Glutamatergic neuron (in vitro differentiated cells): ENCODE measurements around the gene SOX5. TPM values are rescaled to one million over a fixed set of nuclear protein-coding genes. Genes with fewer than 3 reads are reported as not detected.
"Not testable (repeated sequence)": the region's sequence is repeated elsewhere in the genome, so short reads cannot be mapped to it uniquely, and the experiment has no call there.

Experiments
- DNase-seq: peaks from one replicate; pipeline ENCODE4 v3.0.0; 2022
- H3K27ac Mint-ChIP-seq: one replicate; pipeline ENCODE4 v1.8.0; 2020; ENCODE audit warnings: mild to moderate bottlenecking, mixed read lengths, inconsistent platforms; ENCODE audit not compliant: unreplicated experiment
- H3K27me3 Mint-ChIP-seq: one replicate; pipeline ENCODE4 v1.8.0; 2020; ENCODE audit warnings: mild to moderate bottlenecking, moderate library complexity, mixed read lengths, inconsistent platforms; ENCODE audit not compliant: unreplicated experiment
- H3K36me3 Mint-ChIP-seq: one replicate; pipeline ENCODE4 v1.8.0; 2020; ENCODE audit warnings: mild to moderate bottlenecking, mixed read lengths, inconsistent platforms; ENCODE audit not compliant: unreplicated experiment
- H3K4me1 Mint-ChIP-seq: one replicate; pipeline ENCODE4 v1.8.0; 2020; ENCODE audit warnings: mild to moderate bottlenecking, low read depth, mixed read lengths, inconsistent platforms; ENCODE audit not compliant: unreplicated experiment
- H3K4me3 Mint-ChIP-seq: one replicate; pipeline ENCODE4 v1.8.0; 2020; ENCODE audit warnings: mild to moderate bottlenecking, mixed read lengths, inconsistent platforms; ENCODE audit not compliant: unreplicated experiment
- H3K9me3 Mint-ChIP-seq: one replicate; pipeline ENCODE4 v1.8.0; 2020; ENCODE audit warnings: mild to moderate bottlenecking, moderate library complexity, mixed read lengths, inconsistent platforms; ENCODE audit not compliant: unreplicated experiment
- total RNA-seq: library from RNA; stranded (reverse); fragmentation: NEBNext Ultra II Directional; extraction: Animal tissue kit (Norgen Biotek cat#: 25700); gene quantifications from one replicate; pipeline ENCODE4 v1.2.1, GENCODE V29; 2021; ENCODE audit not compliant: unreplicated experiment
- TF ChIP-seq, protein P1 (sequence below): fragments of 200-600 bp; sonication (generic); IDR thresholded peaks from one replicate; pipeline ENCODE4 v1.5.0; 2021; ENCODE audit not compliant: partially characterized antibody, unreplicated experiment

SOX5 gene
- total RNA-seq, 1 donor from 2014 or later: 118 TPM

DNA sequence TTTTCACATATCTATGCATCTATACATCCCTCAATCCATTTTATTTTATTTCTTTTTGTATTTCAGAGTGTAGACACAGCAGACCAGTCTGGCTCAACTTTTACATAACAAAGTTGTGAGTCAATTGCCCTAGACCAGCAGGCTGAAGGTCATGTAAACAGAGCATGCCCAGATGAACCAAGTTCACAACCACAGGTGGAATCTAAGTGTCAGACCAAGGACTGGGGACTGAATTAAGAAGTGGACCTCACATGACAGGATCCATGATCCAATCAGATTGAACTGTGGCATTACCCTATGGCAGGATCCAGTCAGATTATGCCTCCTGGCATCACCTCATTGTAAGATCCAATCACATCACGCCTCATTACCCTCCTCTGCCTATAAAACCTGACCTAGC, 455.8 kb downstream of the SOX5 start:
- H3K27me3 Mint-ChIP-seq: no peaks in the 10 kb centered on the region
- H3K36me3 Mint-ChIP-seq: peaks cover 5% of the 10 kb centered on the region
- no peak overlapping the region for H3K27ac Mint-ChIP-seq

GRCh38 chr12:23491029-23491428, 458.4 kb downstream of the SOX5 start:
- not testable (repeated sequence) for H3K27ac Mint-ChIP-seq, H3K36me3 Mint-ChIP-seq, H3K4me1 Mint-ChIP-seq, DNase-seq, H3K4me3 Mint-ChIP-seq, H3K27me3 Mint-ChIP-seq, H3K9me3 Mint-ChIP-seq

More for the DNA sequence above, 455.8 kb downstream of the SOX5 start:
- no peaks in the 10 kb centered on the region for H3K4me1 Mint-ChIP-seq
- TF ChIP-seq, protein P1, sequence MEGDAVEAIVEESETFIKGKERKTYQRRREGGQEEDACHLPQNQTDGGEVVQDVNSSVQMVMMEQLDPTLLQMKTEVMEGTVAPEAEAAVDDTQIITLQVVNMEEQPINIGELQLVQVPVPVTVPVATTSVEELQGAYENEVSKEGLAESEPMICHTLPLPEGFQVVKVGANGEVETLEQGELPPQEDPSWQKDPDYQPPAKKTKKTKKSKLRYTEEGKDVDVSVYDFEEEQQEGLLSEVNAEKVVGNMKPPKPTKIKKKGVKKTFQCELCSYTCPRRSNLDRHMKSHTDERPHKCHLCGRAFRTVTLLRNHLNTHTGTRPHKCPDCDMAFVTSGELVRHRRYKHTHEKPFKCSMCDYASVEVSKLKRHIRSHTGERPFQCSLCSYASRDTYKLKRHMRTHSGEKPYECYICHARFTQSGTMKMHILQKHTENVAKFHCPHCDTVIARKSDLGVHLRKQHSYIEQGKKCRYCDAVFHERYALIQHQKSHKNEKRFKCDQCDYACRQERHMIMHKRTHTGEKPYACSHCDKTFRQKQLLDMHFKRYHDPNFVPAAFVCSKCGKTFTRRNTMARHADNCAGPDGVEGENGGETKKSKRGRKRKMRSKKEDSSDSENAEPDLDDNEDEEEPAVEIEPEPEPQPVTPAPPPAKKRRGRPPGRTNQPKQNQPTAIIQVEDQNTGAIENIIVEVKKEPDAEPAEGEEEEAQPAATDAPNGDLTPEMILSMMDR: no peak
- H3K9me3 Mint-ChIP-seq: peaks cover 4% of the 10 kb centered on the region
- DNase-seq: no peak
- H3K4me3 Mint-ChIP-seq: no peak overlapping the region

DNA sequence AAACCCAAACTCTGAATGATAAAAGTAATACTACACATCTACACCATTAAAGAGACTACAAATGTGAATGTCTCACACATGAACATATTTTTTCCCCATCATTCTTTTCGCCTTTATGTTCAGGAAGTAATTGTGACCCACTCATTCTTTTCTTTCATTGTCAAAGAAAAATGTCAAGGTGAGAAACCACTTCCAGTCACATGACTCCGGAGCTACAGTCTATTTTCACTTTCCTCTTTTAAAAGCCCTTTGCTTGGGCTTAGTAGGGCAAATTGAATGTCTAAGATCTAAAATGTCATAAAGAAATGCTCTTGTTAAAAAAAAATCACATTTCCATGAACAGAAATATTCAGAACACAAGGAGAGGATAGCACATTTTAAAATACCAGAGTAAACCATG, 461.3 kb downstream of the SOX5 start:
- no peak for DNase-seq
- TF ChIP-seq, protein P1: no peak
- Mint-ChIP-seq H3K4me1 (no peaks in the 10 kb centered on the region), H3K4me3 (no peak overlapping the region), H3K27me3 (no peaks in the 10 kb centered on the region), H3K27ac (no peak overlapping the region), H3K36me3 (peaks cover 5% of the 10 kb centered on the region), H3K9me3 (peaks cover 4% of the 10 kb centered on the region)

GRCh38 chr12:23484238-23484637, 465.2 kb downstream of the SOX5 start:
- Mint-ChIP-seq H3K27ac (no peak overlapping the region), H3K27me3 (no peaks in the 10 kb centered on the region), H3K36me3 (no peaks in the 10 kb centered on the region), H3K4me1 (no peaks in the 10 kb centered on the region), H3K4me3 (no peak overlapping the region), H3K9me3 (no peaks in the 10 kb centered on the region)
- no peak for DNase-seq
- TF ChIP-seq, protein P1: no peak

DNA sequence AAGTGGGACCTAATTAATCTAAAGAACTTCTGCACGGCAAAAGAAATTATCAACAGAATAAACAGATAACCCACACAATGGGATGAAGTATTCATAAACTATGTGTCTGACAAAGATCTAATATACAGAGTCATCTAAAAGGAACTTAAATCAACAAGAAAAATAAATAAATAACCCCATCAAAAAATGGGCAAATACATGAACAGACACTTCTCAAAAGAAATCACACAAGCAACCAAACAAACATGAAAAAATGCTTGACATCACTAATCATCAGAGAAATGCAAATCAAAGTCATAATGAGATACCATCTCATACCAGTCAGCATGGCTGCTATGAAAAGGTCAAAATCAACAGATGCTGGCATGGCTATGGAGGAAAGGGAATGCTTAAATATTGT, 466.9 kb downstream of the SOX5 start:
- TF ChIP-seq, protein P1: no peak
- no peaks in the 10 kb centered on the region for H3K27me3 Mint-ChIP-seq
- DNase-seq: no peak
- no peak overlapping the region for H3K27ac Mint-ChIP-seq
- H3K4me1 Mint-ChIP-seq: no peaks in the 10 kb centered on the region
- no peaks in the 10 kb centered on the region for H3K9me3 Mint-ChIP-seq
- H3K4me3 Mint-ChIP-seq: no peak overlapping the region
- no peaks in the 10 kb centered on the region for H3K36me3 Mint-ChIP-seq
